Activated T-cell treated with anti-CD3 and anti-CD28 coated beads for 4 hours (primary cell): ENCODE results near the gene KRTAP10-11.
"Not testable (repeated sequence)": the region's sequence is repeated elsewhere in the genome, so short reads cannot be mapped to it uniquely, and the experiment has no call there.

Source experiments
- DNase-seq: peaks from one replicate; pipeline ENCODE4 v3.0.0-alpha.2; 2020

KRTAP10-11 gene

DNA sequence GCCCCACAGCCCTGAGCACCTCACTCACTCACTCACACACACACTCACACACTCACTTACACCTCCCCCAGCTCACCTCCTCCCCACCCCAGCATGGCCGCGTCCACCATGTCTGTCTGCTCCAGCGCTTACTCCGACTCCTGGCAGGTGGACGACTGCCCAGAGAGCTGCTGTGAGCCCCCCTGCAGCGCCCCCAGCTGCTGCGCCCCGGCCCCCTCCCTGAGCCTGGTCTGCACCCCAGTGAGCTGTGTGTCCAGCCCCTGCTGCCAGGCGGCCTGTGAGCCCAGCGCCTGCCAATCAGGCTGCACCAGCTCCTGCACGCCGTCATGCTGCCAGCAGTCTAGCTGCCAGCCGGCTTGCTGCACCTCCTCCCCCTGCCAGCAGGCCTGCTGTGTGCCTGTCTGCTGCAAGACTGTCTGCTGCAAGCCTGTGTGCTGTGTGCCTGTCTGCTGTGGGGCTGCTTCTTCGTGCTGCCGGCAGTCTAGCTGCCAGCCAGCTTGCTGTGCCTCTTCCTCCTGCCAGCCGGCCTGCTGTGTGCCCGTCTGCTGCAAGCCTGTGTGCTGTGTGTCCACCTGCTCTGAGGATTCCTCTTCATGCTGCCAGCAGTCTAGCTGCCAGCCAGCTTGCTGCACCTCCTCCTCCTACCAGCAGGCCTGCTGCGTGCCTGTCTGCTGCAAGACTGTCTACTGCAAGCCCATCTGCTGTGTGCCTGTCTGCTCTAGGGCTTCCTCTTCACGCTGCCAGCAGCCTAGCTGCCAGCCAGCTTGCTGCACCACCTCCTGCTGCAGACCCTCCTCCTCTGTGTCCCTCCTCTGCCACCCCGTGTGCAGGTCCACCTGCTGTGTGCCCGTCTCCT, at the start of gene KRTAP10-11:
KRTAP10-11 (plus strand) TSS at position 49 of the 856 bp plus-strand sequence; CDS start at position 94, 45 bp downstream.
- DNase-seq, result not testable (repeated sequence)

- DNase-seq, result no peak
These were observed 48.2 kb upstream of the KRTAP10-11 start for GRCh38 chr21:44598061-44598460.

GRCh38 chr21:44599264-44600029, 46.8 kb upstream of the KRTAP10-11 start:
- no peak for DNase-seq

DNA sequence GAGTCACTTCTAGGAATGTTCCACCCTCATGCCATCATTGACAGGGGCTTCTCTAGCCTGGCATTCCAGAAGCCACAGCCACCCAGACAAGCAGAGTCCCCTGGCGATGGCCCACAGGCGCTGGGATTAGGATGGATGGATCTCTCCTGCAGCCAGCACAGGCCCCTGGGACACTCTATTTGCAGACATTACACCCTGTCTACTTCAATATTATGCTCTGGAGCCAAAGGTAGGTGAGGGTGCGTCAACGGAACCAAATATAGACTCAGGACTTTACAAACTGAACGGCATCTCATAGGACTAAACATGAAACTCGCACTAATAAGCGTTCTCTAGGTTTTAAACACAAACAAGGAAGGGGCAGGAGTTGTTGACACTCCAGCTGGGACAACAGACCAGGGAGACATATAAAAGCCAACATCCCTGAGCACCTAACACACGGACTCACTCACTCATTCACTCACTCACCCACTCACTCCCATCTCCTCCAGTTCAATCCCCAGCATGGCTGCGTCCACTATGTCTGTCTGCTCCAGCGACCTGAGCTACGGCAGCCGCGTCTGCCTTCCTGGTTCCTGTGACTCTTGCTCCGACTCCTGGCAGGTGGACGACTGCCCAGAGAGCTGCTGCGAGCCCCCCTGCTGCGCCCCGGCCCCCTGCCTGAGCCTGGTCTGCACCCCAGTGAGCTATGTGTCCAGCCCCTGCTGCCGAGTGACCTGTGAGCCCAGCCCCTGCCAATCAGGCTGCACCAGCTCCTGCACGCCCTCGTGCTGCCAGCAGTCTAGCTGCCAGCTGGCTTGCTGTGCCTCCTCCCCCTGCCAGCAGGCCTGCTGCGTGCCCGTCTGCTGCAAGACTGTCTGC, 45.9 kb upstream of the KRTAP10-11 start, which contains the start of gene KRTAP10-7:
KRTAP10-7 (plus strand) TSS at position 480 of the 861 bp plus-strand sequence; CDS start at position 505, 25 bp downstream.
- DNase-seq, result not testable (repeated sequence)

- not testable (repeated sequence) for DNase-seq
These were observed 45.1 kb upstream of the KRTAP10-11 start for GRCh38 chr21:44601091-44601490.

DNA sequence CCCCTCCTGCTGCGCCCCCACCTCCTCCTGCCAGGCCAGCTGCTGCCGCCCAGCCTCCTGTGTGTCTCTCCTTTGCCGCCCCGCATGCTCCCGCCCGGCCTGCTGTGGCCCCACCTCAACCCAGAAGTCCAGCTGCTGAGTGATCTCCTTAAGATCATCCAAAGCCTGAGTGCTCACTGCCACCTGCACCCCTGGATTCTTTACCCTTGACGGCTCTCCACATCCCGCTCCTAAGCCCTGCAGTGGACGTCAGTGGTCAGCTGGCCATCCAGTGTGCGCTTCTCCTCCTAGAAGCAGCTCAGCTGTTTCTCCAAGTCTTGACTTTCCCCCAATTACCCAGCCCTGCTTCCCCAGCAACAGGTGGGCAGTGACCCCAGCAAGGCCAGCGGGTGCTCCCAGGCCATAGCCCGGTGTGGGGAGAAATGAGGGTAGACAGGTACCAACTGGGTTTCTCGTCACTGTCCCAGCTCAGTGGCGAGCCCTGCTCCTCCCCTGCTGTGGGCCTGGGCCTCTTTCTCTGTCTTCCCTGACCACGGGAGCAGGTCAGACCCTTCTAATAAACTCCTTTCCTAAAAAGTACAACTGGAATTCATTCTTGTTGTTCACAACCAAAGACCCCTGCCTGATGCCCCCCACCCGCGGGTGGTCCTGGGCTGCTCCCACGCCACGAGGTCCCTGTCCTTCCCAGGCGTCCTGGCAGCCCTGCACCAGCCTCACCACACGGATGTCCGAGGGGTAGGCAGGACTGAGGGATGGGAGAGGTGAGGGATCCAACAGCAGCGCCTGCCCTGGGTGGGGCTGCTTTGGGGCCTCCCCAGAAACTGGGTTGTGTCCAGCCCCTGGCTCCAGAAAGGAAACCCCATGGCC, 44.4 kb upstream of the KRTAP10-11 start:
- no peak for DNase-seq

DNA sequence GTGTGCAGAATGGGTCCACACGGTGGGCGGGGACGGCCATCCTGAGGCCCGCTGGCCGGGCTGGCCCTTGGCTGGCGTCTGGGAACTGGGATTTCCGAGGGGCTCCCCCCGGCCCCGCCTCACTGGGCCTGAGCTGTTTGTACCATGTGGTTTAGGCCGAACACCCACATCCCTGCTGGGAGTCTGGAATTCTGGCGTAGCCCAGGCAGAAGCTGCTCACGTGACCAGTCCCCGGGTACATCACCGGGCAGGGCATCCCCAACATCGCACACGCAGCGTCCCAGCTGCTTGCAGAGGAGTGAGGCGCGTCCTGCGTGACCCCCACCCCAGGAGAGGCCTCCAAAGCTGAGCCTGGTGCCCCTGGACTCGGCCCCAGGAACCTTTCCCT, 43.8 kb upstream of the KRTAP10-11 start:
- no peak for DNase-seq

DNA sequence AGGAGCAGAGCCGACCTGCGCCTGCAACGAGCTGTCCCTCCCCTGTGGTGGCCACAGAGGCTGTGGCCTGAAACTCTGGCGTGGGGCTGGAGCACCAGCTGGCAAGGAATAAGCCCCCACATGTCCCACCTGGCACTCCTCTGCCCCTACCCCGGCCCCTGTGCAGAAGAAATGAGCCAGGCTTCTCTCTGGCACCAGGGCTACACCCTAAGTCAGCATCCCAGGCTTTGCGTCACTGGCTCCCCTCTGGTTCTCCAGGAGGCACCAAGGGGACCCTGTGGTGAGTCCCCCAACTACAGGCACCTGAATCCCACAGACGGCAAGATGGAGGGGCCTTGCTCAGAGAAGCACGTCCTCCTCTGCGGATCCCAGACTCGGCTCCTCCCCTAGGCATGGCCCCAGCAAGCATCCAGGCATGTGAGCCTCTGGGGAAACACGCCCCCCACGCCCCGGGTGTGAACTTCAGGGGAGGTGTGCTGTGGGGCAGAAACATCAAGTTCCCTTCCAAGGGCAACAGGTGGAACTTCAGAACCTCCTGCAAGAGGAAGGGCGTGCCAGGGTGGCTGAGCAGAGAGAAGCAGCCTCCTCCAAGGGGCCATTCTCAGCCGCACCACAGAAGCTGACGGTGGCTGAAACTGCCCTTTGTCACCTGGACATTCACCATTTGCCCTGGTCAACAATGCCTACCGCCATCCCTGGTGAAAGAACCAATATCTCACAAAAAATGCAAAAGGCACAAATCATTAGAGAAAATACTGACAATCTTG, 42.9 kb upstream of the KRTAP10-11 start:
- no peak for DNase-seq

GRCh38 chr21:44603911-44604310, 42.3 kb upstream of the KRTAP10-11 start:
- DNase-seq, result no peak

DNA sequence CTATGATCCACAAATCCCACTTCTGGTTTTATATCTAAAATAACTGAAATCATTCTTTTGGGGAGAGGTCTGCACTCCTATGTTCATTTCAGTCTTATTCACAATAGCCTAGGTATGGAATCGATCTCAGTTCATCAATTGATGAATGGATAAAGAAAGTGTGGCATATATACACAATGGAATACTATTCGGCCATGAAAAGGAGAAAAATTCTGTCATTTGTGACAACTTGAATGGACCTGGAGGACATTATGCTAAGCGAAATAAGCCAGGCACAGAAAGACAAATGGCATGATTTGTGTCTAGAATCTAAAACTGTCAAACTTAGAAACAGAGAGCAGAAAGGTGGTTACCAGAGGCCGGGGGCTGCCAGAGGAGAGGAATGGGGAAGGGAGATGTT, 39.7 kb upstream of the KRTAP10-11 start:
- no peak for DNase-seq

GRCh38 chr21:44609193-44609592, 37.0 kb upstream of the KRTAP10-11 start:
- no peak for DNase-seq

- not testable (repeated sequence) for DNase-seq
These were observed 35.9 kb upstream of the KRTAP10-11 start for GRCh38 chr21:44610157-44610843.

GRCh38 chr21:44611551-44611950, 34.7 kb upstream of the KRTAP10-11 start:
- DNase-seq, result no peak

GRCh38 chr21:44612029-44612486, 34.2 kb upstream of the KRTAP10-11 start, which contains the start of gene KRTAP10-8:
KRTAP10-8 (plus strand) TSS chr21:44612079; CDS start chr21:44612101, 22 bp downstream.
- DNase-seq, result no peak

DNA sequence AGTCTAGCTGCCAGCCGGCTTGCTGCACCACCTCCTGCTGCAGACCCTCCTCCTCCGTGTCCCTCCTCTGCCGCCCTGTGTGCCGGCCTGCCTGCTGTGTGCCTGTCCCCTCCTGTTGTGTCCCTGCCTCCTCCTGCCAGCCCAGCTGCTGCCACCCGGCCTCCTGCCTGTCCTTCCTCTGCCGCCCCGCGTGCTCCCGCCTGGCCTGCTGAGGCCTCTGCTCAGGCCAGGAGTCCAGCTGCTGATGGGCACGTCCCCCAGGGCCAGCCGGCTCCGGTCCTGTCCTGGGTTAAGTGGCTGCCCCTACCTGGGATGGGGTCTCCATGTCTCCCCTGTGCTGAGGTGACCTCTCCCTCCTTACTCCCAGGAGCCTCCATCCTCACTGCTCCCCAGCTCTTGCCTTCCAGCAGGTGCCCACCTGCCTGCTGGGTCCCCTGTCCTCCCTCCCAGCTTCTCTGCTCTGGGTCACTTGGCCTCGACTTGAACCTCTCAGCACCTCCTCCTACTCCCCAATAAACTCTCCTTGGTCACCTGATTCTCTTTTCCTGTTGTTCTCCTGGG, 33.5 kb upstream of the KRTAP10-11 start:
- no peak for DNase-seq

DNA sequence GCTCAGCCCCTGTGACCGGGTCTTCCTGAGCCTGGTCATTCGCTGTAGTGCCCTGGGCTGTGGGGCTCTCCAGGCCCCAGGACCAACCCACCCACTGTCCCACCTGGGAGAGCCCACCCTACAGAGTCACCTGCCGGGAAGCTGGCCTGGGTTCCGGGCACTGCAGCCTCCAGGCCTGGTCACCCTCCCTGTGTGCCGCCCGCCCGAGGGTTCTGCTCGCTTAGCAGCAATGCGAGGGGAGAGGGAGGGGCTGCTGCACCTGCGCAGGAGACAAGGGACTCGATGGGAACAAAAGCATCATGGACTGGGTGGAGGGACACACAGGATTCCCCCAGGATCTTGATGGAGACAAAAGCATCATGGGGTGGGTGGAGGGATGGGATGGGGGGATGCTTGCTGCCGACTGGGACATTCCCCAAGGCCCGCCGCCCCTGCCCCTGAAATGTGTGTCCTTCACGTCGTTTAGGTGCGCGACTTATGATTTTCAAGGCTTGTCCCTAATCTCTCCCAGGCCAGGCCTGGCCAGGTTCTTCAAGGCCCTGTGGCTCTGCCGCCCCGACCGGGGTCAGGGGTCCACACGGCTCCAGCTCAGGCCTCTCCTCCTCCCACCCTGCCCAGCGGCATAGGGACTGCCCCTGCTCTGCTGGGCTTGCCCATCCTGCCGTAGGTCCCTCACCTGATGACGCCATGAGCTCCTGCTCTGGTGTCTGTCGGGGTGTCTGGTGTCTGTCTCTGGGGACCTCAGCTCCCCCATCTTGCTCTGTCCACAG, 32.6 kb upstream of the KRTAP10-11 start:
- no peak for DNase-seq

- no peak for DNase-seq
These were observed 32.0 kb upstream of the KRTAP10-11 start for GRCh38 chr21:44614161-44614631.

GRCh38 chr21:44614961-44615391, 31.2 kb upstream of the KRTAP10-11 start:
- DNase-seq, result no peak

GRCh38 chr21:44615466-44615865, 30.7 kb upstream of the KRTAP10-11 start:
- no peak for DNase-seq
